K562 (cell line): ENCODE measurements around the gene EGF. TPM values are rescaled to one million over a fixed set of nuclear protein-coding genes. Genes with fewer than 3 reads are reported as not detected.

Source experiments
- CAMTA2 ChIP-seq: fragments of 250-450 bp; sonication (Bioruptor Pico); conservative IDR thresholded peaks from 2 replicates; pipeline ENCODE4 v1.5.1; 2022
- FOSL1 ChIP-seq: fragments of 200-800 bp; sonication (Bioruptor generic); conservative IDR thresholded peaks from 2 replicates; pipeline ENCODE4 v1.6.1; 2016; ENCODE audit warnings: missing genetic modification characterization, missing compliant biosample characterization
- NFE2L1 ChIP-seq: fragments of 450-650 bp; IDR thresholded peaks from 2 replicates; pipeline ENCODE4 v1.6.1; 2016; ENCODE audit warnings: missing genetic modification characterization, low read depth, mild to moderate bottlenecking, missing compliant biosample characterization, moderate library complexity, borderline replicate concordance
- PHB ChIP-seq: fragments of 250-450 bp; sonication (Bioruptor Pico); IDR thresholded peaks from 2 replicates; pipeline ENCODE4 v1.5.0; 2021
- PHF21A ChIP-seq: fragments of 450-650 bp; IDR thresholded peaks from 2 replicates; pipeline ENCODE4 v1.6.1; 2017; ENCODE audit warnings: low read depth, borderline replicate concordance
- SAFB ChIP-seq: fragments of 200-400 bp; formaldehyde crosslinking; IDR thresholded peaks from 2 replicates; pipeline ENCODE4 v1.6.1; 2017; ENCODE audit warnings: low read depth, low read length, borderline replicate concordance
- polyA plus RNA-seq, 8 experiments: library from polyadenylated mRNA; depleted of rRNA in 4 of 8; stranded (reverse) in 5 of 8; unstranded in 3 of 8; fragments of >200 nt; fragmentation: Nextera tagmentation in 2 of 8; fragmentation: Illumina TruSeq in 1 of 8; extraction: Ambion mirVana in 2 of 8; extraction: Trizol in 1 of 8; gene quantifications; 2 replicates each; pipeline versions ENCODE4 v1.2.1 to v1.2.3, GENCODE V29; 2011 to 2014; ENCODE audit warnings: inconsistent platforms in 1 of 8, missing spikeins in 1 of 8
- total RNA-seq, 7 experiments: library from RNA; depleted of rRNA in 6 of 7; stranded (reverse); fragments of >200 nt in 6 of 7; fragmentation: Illumina TruSeq in 2 of 7; extraction: Trizol in 2 of 7; gene quantifications; 2 replicates each; pipeline versions ENCODE4 v1.2.1 to v1.2.3, GENCODE V29; 2011 to 2021; ENCODE audit warnings: low replicate concordance in 1 of 7
- TF ChIP-seq, protein P1 (sequence below), 2 experiments: IDR thresholded peaks in 1 of 2; conservative IDR thresholded peaks in 1 of 2; 2 replicates each; pipeline ENCODE4 v1.6.1; 2016; ENCODE audit warnings: low read depth in 2 of 2, mild to moderate bottlenecking in 1 of 2, missing compliant biosample characterization in 1 of 2, missing genetic modification characterization in 1 of 2, moderate library complexity in 1 of 2
- TF ChIP-seq, protein P2 (sequence below): fragments of 450-650 bp; IDR thresholded peaks from 2 replicates; pipeline ENCODE4 v1.7.0; 2016; ENCODE audit warnings: borderline replicate concordance

EGF gene
- total and polyA plus RNA-seq, 9 of the 15 experiments (the other 6 are each of a cell fraction or from before 2014, with no cell fraction given), result 0.32 to 3.1 (median 1.3) TPM

DNA sequence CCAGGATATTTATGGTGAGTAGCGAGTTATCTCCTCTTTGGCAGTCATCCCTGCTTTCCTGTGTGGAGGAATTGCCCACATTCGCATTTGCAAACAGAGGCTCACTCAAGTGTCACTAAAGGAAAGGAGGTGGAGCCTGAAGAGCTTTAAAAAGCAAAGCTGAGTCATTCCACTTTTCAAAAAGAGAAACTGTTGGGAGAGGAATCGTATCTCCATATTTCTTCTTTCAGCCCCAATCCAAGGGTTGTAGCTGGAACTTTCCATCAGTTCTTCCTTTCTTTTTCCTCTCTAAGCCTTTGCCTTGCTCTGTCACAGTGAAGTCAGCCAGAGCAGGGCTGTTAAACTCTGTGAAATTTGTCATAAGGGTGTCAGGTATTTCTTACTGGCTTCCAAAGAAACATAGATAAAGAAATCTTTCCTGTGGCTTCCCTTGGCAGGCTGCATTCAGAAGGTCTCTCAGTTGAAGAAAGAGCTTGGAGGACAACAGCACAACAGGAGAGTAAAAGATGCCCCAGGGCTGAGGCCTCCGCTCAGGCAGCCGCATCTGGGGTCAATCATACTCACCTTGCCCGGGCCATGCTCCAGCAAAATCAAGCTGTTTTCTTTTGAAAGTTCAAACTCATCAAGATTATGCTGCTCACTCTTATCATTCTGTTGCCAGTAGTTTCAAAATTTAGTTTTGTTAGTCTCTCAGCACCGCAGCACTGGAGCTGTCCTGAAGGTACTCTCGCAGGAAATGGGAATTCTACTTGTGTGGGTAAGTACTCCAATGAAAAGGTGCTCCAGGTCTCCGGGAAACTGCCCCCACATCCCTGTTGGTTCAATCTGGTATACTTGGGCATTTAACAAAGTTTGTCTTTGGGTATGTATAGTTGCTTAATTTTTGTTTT, at the start of gene EGF (continued):
- TF ChIP-seq, protein P1, sequence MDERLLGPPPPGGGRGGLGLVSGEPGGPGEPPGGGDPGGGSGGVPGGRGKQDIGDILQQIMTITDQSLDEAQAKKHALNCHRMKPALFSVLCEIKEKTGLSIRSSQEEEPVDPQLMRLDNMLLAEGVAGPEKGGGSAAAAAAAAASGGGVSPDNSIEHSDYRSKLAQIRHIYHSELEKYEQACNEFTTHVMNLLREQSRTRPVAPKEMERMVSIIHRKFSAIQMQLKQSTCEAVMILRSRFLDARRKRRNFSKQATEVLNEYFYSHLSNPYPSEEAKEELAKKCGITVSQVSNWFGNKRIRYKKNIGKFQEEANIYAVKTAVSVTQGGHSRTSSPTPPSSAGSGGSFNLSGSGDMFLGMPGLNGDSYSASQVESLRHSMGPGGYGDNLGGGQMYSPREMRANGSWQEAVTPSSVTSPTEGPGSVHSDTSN (CRISPR knock-in tag; IDR thresholded peaks at IDR 0.05; ENCODE audit: low read depth), result no peak
- TF ChIP-seq, protein P1 (tag; conservative IDR thresholded peaks at IDR 0.05; ENCODE audit: low read depth), result peak; percentile 42; the same call in 1 of the 2 replicates
- TF ChIP-seq SAFB (no peak), FOSL1 (tag) (peak; percentile 73), CAMTA2 (no peak), NFE2L1 (tag) (peak; percentile 44; the same call in 1 of the 2 replicates), PHB (CRISPR knock-in tag) (no peak), PHF21A (no peak)
- TF ChIP-seq, protein P2, sequence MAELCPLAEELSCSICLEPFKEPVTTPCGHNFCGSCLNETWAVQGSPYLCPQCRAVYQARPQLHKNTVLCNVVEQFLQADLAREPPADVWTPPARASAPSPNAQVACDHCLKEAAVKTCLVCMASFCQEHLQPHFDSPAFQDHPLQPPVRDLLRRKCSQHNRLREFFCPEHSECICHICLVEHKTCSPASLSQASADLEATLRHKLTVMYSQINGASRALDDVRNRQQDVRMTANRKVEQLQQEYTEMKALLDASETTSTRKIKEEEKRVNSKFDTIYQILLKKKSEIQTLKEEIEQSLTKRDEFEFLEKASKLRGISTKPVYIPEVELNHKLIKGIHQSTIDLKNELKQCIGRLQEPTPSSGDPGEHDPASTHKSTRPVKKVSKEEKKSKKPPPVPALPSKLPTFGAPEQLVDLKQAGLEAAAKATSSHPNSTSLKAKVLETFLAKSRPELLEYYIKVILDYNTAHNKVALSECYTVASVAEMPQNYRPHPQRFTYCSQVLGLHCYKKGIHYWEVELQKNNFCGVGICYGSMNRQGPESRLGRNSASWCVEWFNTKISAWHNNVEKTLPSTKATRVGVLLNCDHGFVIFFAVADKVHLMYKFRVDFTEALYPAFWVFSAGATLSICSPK, result no peak
